Jurkat, Clone E6-1 (cell line): ENCODE data around the gene NAGLU.

Experiments used
- DNase-seq: peaks from one replicate; pipeline ENCODE4 v3.0.0-alpha.2; 2011; ENCODE audit warnings: low read depth, low spot score
- H3K4me3 ChIP-seq: 2 replicates; pipeline ENCODE4 v1.5.1; 2011; ENCODE audit warnings: mild to moderate bottlenecking, low read length, control low read depth, moderate library complexity

The NAGLU gene

DNA sequence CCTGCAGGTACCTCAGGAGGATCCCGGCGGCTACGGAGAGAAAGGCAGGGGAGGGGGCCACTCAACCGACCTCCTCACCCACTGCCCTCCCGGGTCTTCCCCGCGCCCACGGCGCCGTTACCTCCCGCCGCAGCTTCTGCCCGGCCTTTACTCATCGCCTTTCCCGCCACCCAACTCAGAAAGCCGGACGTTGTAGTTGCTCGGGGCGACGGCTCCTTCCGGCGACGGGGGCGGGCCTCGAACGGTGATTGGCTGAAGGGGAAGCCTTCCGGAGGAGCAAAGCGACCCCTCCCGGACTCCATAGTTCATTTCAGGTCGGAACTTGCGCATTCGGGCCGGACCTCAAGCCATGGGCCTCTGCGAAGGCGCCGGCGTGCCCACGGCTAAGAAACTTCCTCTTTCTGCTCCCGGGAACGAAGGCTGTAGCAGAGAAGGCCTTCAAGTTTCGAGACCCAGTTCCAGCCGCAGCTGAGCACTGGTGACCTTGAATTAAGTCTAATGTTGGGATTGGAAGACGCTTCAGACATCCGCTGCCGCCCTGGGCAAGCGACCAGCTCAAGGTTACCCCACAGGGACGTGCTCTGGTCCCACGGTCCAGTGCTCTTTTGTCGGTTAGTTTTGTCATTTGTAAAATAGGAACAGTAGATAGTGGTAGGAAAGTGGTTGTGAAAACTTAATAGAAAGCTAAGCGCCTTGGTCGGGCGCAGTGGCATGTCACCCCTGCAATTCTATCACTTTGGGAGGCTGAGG is 41.7 kb downstream of the NAGLU start, which contains the start of gene PSMC3IP:
Gene PSMC3IP (minus strand): TSS at position 198 of the 750 bp plus-strand sequence. CDS start 43 bp downstream, at position 155.
- DNase-seq, result peak; percentile 86
- peak within 1 kb of the TSS; percentile 68 for H3K4me3 ChIP-seq

DNA sequence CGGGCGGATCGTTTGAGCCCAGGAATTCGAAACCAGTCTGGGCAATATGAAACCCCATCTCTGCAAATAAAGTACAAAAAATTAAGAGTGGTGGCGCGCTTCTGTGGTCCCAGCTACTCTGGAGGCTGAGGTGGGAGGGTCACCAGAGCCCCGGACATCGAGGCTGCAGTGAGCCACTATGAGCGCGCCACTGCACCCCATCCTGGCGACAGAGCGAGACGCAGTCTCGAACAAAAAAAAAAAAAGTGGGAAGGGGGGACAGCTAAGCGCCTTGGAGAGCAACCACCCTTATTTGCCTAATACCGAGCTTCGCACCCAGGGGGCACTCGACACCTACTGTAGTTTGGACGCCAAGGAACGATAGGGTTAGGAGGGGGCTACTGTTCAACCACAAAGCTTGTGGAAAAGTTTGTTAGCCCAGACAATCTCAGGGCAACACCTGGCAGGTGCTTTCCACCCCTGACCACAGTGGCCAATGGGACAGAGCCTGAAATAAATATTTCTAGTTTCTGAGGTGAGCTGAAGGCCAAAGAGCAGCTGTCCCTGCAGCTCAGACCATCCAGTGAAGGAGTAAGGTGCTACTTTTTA is 42.3 kb downstream of the NAGLU start:
- H3K4me3 ChIP-seq, result peak overlapping the region; percentile 68
- peak; percentile 68 for DNase-seq

GRCh38 chr17:42579794-42580551 is 43.9 kb downstream of the NAGLU start:
- no peak for DNase-seq
- no peak overlapping the region for H3K4me3 ChIP-seq

DNA sequence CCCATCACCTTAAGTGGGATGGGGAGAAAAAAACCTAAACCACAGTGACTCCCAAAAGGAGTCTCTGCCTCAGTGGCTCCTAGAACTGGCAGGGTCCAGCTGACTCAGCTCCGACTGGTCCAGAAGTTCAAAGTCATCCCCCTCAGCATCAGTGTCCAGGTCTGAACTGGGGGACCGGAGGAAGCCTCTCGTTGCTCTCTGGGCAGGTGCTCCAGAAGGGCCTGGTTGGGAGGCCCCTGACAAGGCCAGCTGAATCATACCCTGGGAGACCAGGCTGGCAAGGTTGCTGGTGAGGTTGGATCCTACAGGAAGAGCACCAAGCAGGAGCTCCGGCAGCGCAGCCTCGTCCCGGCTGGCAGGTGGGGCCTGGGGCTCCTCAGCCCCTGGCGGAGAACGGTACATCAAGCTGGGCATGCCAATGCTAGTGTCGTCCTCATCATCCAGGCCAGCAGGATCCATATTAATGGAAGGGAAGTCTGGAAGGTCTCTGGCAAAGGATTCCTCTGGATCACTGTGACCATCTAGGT is 45.8 kb downstream of the NAGLU start:
- DNase-seq, result no peak

GRCh38 chr17:42584880-42585279 is 48.8 kb downstream of the NAGLU start:
- no peak overlapping the region for H3K4me3 ChIP-seq
- DNase-seq, result no peak

More for the DNA sequence above, 45.8 kb downstream of the NAGLU start:
- H3K4me3 ChIP-seq, result no peak overlapping the region

- DNase-seq, result no peak
- H3K4me3 ChIP-seq, result no peak overlapping the region
These were observed 49.3 kb downstream of the NAGLU start for GRCh38 chr17:42585353-42585752.

GRCh38 chr17:42586514-42587230 is 50.6 kb downstream of the NAGLU start:
- no peak overlapping the region for H3K4me3 ChIP-seq

DNA sequence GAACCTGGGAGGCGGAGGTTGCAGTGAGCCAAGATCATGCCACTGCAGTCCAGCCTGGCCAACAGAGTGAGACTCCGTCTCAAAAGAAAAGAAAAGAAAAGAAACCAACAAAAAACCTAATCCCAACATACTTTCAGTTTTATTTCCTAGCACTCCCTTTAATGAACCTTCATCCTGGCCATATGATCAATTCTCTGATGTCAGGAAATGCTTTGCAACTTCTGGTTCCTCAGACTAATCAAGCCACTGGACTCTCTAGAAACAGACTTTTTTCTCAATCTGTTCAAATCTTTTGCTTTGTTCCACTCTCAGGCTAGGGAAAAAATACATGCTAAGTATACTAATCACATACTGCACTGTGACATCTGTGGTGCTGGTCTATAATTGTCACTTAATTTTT is 54.8 kb downstream of the NAGLU start:
- no peak for DNase-seq
- H3K4me3 ChIP-seq, result no peak overlapping the region

More at GRCh38 chr17:42586514-42587230, 50.6 kb downstream of the NAGLU start:
- DNase-seq, result no peak

DNA sequence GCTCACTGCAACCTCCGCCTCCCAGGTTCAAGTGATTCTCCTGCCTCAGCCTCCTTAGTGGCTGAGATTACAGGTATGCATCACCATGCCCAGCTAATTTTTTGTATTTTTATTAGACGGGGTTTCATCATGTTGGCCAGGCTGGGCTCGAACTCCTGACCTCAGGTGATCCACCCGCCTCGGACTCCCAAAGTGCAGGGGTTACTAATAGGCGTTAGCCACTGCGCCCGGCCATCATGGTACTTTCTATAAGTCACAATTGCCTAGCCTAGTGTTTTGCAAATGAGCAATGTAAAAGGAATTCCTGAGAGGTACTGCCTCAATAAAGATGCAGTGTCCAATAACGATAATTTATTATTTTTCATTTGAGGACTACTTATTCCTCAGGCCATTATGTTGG is 55.4 kb downstream of the NAGLU start:
- DNase-seq, result no peak
- no peak overlapping the region for H3K4me3 ChIP-seq
